Suprapubic skin (tissue), 3 donors: ENCODE measurements around the gene FMN1.

Experiments
- POLR2A ChIP-seq, 2 donors: fragments of 450-650 bp; IDR thresholded peaks; one replicate each; pipeline ENCODE4 v1.6.1; 2017; ENCODE audit warnings: antibody characterized with exemption in 2 of 2, mild to moderate bottlenecking in 2 of 2, moderate library complexity in 2 of 2
- TF ChIP-seq, protein P1 (sequence below), 2 donors: fragments of 200-600 bp in 1 of 2; fragments of 450-650 bp in 1 of 2; sonication (generic) in 1 of 2; IDR thresholded peaks; one replicate each; pipeline ENCODE4 v1.5.1; 2016 to 2019; ENCODE audit warnings: antibody characterized with exemption in 2 of 2, mild to moderate bottlenecking in 1 of 2, moderate library complexity in 1 of 2

DNA sequence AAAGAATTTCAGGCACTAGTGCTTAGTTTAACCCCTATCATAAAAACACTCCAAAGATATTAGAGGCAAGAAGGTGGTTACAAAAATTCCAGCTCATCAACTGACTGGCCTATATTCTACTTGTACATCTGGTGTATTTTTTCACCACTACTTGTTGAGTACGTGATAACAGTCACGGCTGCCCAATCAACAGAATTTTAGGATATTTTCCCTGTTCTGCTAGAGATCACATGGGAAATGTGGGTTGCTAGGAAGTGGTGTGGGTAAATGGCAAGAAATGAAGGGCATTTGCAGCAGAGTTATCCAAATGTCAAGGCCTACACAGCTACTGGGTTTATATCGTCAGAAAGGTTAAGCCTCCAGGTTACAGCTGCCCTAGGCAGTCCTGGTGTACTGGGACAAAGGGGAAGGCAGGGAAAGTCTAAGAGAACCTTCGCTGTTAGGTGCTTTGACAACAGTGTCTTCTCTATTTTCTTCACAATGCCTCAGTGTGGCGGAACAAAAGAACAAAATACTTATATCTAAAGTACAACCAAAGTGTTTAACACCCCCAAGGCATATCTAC is 81.9 kb downstream of the FMN1 start:
- TF ChIP-seq POLR2A (IDR thresholded peaks at IDR 0.05) = no peak
- TF ChIP-seq, protein P1, sequence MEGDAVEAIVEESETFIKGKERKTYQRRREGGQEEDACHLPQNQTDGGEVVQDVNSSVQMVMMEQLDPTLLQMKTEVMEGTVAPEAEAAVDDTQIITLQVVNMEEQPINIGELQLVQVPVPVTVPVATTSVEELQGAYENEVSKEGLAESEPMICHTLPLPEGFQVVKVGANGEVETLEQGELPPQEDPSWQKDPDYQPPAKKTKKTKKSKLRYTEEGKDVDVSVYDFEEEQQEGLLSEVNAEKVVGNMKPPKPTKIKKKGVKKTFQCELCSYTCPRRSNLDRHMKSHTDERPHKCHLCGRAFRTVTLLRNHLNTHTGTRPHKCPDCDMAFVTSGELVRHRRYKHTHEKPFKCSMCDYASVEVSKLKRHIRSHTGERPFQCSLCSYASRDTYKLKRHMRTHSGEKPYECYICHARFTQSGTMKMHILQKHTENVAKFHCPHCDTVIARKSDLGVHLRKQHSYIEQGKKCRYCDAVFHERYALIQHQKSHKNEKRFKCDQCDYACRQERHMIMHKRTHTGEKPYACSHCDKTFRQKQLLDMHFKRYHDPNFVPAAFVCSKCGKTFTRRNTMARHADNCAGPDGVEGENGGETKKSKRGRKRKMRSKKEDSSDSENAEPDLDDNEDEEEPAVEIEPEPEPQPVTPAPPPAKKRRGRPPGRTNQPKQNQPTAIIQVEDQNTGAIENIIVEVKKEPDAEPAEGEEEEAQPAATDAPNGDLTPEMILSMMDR (IDR thresholded peaks at IDR 0.05) = no peak
